Activated naive CD8-positive, alpha-beta T cell (primary cell): ENCODE data around the gene FAM76A.

Source experiments
- H3K27ac Mint-ChIP-seq: one replicate; pipeline ENCODE4 v1.8.0; 2021; ENCODE audit warnings: mixed read lengths
- H3K27me3 Mint-ChIP-seq: one replicate; pipeline ENCODE4 v1.8.0; 2021; ENCODE audit warnings: mixed read lengths
- H3K36me3 Mint-ChIP-seq: one replicate; pipeline ENCODE4 v1.8.0; 2021; ENCODE audit warnings: mixed read lengths
- H3K4me1 Mint-ChIP-seq: one replicate; pipeline ENCODE4 v1.8.0; 2021; ENCODE audit warnings: low read depth, mixed read lengths
- H3K4me3 Mint-ChIP-seq: one replicate; pipeline ENCODE4 v1.8.0; 2021; ENCODE audit warnings: mild to moderate bottlenecking, mixed read lengths
- H3K9me3 Mint-ChIP-seq: one replicate; pipeline ENCODE4 v1.8.0; 2021; ENCODE audit warnings: low read depth, mixed read lengths

FAM76A gene

DNA sequence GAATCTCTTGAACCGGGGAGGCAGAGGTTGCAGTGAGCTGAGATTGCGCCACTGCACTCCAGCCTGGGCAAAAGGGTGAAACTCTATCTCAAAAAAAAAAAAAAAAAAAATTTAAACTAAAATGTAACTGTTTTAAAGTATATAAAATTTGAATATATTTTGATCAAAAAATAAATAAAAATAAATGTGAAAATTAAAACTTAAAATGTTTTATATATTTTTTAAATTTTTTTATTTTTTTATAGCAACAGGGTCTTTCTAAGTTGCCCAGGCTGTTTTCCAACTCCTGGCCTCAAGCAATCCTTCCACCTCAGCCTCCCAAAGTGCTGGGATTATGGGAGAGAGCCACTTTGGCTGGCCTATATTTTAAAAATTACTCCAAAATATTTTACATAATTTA, 15.2 kb upstream of the FAM76A start:
- Mint-ChIP-seq H3K27ac (no peak overlapping the region), H3K9me3 (no peaks in the 10 kb centered on the region), H3K36me3 (no peaks in the 10 kb centered on the region), H3K4me1 (peaks cover 13% of the 10 kb centered on the region), H3K4me3 (no peak overlapping the region), H3K27me3 (peaks cover 2% of the 10 kb centered on the region)

DNA sequence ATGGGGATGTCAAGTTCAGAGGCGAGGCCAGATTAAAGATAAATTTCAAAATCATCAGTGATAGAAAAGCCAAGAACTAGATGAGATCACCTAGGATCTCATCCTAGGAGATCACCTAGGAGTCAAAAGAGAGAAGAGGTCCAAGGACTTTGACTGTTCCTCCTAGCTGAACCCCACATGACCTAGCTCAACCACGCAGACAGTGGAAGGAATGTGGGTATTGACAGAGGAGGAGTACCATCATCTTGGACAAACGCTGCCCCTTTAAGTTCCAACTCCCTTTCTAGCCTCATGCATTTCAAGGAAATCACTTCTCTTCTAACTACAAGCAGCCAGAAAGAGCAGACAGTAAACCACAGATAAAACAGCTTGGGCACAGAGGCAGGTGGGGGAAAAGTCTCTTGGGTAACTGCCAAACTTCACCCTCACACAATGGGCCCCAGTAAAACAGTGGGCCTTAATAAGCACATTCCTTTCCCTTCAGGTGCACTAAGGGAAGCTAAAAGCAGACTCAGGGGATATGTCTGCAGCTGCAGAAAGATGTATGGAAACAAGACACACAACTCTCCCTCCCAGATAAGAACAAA, 12.5 kb upstream of the FAM76A start:
- Mint-ChIP-seq H3K27ac (no peak overlapping the region), H3K4me3 (no peak overlapping the region), H3K36me3 (peaks cover 3% of the 10 kb centered on the region), H3K9me3 (peaks cover 10% of the 10 kb centered on the region), H3K27me3 (peaks cover 5% of the 10 kb centered on the region), H3K4me1 (peaks cover 13% of the 10 kb centered on the region)

DNA sequence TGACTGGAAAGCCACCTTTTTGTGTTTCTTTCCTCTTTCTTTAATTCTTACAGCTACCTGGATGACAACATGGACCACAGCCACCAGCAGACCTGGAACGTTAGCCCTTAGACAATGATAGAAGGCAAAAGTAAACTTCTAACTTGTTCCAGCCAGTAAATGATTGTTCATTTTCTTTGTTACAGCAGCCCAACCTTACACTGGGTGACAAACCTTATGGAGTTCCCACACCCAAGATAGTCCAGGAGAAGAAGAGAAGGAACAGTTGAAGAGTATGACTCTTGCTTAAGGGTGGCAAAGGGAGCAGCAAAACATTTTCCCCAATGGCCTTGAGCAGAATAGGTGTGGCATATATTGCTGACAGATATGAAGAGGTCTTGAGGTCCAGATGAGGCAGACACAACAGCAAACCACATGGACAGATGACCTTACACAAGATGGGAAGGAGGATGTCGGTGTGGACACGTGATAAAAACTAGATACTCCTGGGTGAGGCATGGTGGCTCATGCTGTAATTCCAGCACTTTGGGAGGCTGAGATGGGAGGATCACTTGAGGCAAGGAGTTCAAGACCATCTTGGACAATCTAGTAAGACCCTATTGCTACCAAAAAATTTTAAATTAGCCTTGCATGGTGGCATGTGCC, 11.8 kb upstream of the FAM76A start:
- Mint-ChIP-seq H3K4me1 (peaks cover 13% of the 10 kb centered on the region), H3K27ac (no peak overlapping the region), H3K4me3 (no peak overlapping the region), H3K9me3 (peaks cover 10% of the 10 kb centered on the region), H3K36me3 (peaks cover 3% of the 10 kb centered on the region), H3K27me3 (peaks cover 3% of the 10 kb centered on the region)

DNA sequence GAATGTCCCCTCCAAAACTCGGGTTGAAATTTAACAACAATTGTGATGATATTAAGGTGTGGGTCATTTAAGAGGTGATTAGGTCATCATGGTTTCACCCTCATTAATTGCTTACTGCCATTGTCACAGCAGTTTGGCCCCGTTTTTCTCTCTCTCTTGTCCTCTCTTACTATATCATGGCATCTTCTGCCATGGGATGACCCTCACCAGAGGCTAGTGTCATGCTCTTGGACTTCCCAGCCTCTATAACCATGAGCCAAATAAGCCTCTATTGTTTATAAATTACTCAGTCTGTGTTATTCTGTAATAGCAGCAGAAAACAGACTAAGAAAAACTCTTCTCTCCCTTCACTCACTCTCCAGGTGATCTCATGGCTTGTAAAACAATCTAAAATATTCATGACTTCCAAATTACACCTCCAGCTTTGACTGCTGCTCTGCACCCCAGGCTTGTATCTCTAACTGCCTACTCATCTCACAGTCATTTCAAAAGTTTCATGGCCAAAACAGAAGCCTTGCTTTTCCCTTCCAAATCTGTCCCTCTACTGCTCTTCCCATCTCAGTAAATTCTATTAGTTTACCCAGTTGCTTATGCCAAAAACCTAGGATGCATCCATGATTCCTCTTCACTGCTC, 9.4 kb upstream of the FAM76A start:
- peaks cover 10% of the 10 kb centered on the region for H3K9me3 Mint-ChIP-seq
- H3K36me3 Mint-ChIP-seq, result peaks cover 3% of the 10 kb centered on the region
- H3K4me1 Mint-ChIP-seq, result peaks cover 13% of the 10 kb centered on the region
- no peak overlapping the region for H3K4me3 Mint-ChIP-seq
- no peak overlapping the region for H3K27ac Mint-ChIP-seq
- H3K27me3 Mint-ChIP-seq, result peaks cover 3% of the 10 kb centered on the region

DNA sequence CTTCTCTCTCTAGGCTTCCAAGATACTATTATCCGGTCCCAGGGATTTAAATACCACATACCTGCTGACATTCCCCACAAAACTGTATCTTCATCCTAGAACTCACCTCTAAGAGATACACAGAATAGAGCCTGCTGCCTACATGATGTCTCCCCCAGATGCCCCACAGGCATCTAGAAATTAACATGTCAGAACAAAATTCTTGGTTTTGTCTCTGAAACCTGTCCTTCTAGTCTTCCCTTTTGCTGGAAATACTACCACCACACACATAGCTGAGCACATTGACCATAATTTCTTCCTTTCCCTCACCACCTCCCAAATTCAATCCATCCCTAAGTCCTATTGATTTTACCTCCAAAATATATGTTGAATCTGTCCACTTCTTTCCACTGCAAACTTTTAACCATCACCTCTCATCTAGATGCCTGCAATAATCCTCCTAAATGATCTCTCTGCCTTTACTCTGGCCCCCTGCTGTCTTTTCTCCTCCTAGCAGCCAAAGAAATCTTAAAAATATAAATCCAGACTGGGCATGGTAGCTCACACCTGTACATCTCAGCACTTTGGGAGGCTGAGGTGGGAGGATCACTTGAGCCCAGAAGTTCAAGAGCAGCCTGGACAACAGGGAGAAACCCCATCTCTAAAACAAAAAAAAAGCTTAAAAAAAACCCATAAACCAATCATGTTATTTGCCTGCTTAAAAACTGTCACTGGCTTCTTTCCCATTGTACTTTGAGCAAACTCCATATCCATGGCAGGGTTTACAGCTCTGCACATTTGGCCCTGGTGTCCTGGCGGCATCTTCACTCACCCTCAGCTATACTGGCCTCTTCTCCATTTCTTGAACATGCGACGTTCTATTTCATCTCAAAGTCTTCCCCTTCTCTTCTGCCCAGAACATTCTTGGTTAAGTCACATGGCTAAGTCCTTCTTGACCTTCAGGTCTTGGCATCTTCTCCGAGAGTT, 6.2 kb upstream of the FAM76A start:
- peaks cover 3% of the 10 kb centered on the region for H3K27me3 Mint-ChIP-seq
- no peaks in the 10 kb centered on the region for H3K4me1 Mint-ChIP-seq
- H3K27ac Mint-ChIP-seq, result no peak overlapping the region
- H3K9me3 Mint-ChIP-seq, result peaks cover 10% of the 10 kb centered on the region
- H3K36me3 Mint-ChIP-seq, result peaks cover 3% of the 10 kb centered on the region
- H3K4me3 Mint-ChIP-seq, result no peak overlapping the region

DNA sequence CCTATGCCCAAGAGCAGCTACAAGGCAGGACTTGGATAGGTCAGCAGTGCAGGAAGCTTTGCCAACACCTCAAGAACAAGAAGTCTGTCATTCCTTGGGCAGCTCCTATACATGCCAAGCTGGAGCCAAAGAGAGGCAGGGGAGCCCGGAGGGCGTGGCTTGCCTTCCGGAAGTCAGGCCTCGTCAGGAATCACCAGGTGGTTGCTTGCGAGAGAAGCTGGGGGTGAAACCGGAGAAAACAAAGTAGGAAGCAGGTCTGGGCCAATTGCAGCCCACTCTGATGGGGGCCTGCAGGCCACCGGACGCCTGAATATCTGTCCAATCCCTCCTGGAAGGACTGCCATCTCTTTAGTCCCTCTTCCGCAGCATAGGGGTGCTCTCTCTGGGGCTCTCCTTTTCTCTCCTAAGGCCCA, 794 bp upstream of the FAM76A start:
- Mint-ChIP-seq H3K9me3 (no peaks in the 10 kb centered on the region), H3K27me3 (no peaks in the 10 kb centered on the region), H3K36me3 (no peaks in the 10 kb centered on the region), H3K27ac (peak overlapping the region; percentile 90), H3K4me1 (peaks cover 20% of the 10 kb centered on the region), H3K4me3 (peak overlapping the region; percentile 86)

DNA sequence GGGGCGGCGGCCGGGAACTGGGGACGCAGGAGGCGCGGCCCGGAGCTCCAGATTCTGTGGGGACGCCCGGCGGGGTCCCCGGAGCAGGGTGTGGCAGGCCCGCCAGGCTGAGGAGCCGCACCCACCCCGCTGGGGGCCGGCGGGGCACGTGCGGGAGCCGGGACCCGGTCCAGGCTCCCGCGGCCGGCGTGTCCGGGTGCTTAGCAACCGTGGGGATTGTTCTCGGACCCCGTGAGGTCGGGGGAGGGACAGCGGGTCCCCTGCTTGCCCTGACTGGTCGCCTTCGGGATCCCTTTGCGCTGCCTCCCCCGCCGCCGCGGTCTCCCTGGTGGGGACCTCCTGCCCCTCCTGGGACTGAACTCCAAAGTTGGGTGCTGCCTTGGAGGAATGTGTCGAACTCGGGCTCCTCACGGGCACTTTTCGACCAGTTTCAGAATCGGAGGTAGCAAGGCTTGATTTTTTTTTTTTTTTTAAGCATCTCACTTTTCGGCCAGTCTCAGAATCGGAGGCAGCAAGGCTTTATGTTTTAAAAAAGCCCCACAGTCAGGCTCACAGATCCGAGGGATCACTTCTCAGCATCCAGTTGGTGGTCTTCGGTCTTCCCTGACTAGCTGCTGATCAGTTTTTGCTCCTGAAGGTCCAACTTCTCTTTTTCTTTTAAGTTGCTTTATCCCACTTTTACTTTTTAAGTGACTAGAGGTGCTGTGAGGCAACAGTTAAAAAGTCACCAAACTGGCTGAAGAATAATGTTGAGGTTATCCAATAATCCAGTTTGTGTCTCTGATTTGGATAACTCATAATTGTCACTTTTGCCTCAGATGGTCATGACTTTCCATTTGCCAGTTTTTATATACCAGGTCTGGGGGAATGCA, 648 bp downstream of the FAM76A start:
- Mint-ChIP-seq H3K4me1 (peaks cover 24% of the 10 kb centered on the region), H3K4me3 (peak overlapping the region; percentile 88), H3K36me3 (peaks cover 3% of the 10 kb centered on the region), H3K9me3 (no peaks in the 10 kb centered on the region), H3K27me3 (no peaks in the 10 kb centered on the region), H3K27ac (peak overlapping the region; percentile 66)

DNA sequence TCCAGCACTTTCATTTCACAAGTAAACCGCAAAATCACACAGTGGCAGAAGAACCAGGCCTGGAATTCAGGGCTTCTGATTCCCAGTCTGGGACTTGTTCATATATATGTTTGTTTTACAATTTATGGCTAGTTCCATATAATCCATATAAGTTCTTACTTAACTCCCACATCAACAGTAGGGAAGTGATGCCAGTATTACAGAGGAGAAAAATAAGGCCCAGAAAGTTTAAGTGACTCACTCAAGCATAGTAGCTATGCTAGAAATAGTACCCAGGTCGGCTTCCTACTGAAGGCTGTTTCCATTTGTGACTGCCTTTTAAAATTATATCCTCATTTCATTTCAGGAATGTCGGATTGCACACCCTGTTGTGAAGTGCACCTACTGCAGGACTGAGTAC, 1.4 kb downstream of the FAM76A start:
- no peaks in the 10 kb centered on the region for H3K27me3 Mint-ChIP-seq
- H3K4me3 Mint-ChIP-seq, result peak overlapping the region; percentile 88
- H3K36me3 Mint-ChIP-seq, result peaks cover 3% of the 10 kb centered on the region
- H3K27ac Mint-ChIP-seq, result no peak overlapping the region
- peaks cover 24% of the 10 kb centered on the region for H3K4me1 Mint-ChIP-seq
- H3K9me3 Mint-ChIP-seq, result no peaks in the 10 kb centered on the region

DNA sequence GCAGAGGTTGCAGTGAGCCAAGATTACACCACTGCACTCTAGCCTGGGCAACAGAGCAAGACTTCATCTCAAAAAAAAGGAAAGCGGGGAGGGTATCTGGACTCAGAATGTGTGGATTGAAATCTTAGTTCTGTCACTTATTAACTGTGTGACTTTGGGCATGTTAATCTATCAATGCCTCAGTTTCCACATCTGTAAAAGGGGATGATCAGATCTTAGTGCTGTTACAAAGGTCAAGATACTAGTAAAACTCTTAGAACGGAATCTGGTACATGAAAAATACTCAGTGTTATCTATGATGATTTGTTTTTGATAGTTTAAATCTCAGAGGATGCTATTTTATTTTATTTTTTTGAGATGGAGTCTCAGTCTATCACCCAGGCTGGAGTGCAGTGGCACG, 10.5 kb downstream of the FAM76A start:
- H3K36me3 Mint-ChIP-seq, result peaks cover 24% of the 10 kb centered on the region
- H3K27me3 Mint-ChIP-seq, result no peaks in the 10 kb centered on the region
- no peak overlapping the region for H3K27ac Mint-ChIP-seq
- H3K4me3 Mint-ChIP-seq, result no peak overlapping the region
- no peaks in the 10 kb centered on the region for H3K9me3 Mint-ChIP-seq
- H3K4me1 Mint-ChIP-seq, result peaks cover 3% of the 10 kb centered on the region

DNA sequence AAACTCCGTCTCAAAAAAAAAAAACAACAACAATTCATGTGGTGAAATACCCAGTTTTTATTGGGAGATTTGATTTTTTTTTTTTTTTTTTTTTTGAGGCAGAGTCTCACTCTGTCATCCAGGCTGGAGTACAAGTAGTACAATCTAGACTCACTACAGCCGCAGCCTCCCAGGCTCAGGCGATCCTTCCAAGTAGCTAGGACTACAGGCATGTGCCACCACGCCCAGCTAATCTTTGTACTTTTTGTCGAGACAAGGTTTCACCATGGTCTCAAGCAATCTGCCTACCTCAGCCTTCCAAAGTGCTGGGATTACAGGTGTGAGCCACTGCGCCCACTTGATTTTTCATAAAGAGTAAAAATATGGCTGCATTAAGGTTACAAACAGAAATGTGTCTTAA, 15.4 kb downstream of the FAM76A start:
- H3K36me3 Mint-ChIP-seq, result peaks cover 27% of the 10 kb centered on the region

DNA sequence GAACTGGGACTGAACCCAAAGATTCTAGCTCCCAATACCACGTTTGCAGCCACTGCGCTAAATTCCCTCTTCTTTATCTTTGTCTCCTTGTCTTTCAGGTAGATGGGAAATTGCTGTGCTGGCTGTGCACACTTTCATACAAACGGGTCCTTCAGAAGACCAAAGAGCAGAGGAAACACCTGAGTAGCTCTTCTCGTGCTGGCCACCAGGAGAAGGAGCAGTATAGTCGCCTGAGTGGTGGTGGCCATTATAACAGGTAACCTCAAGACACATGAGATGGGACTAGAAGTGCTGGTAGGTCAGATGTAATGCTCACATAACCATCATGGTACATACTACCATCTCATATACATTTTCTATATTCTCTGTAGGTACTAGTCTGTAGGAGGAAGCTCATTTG, 18.8 kb downstream of the FAM76A start:
- Mint-ChIP-seq H3K27ac (no peak overlapping the region), H3K27me3 (no peaks in the 10 kb centered on the region), H3K4me3 (no peak overlapping the region), H3K9me3 (no peaks in the 10 kb centered on the region), H3K36me3 (peaks cover 19% of the 10 kb centered on the region), H3K4me1 (no peaks in the 10 kb centered on the region)

More for the DNA sequence above, 15.4 kb downstream of the FAM76A start:
- no peaks in the 10 kb centered on the region for H3K4me1 Mint-ChIP-seq
- no peak overlapping the region for H3K4me3 Mint-ChIP-seq
- no peaks in the 10 kb centered on the region for H3K27me3 Mint-ChIP-seq
- H3K27ac Mint-ChIP-seq, result no peak overlapping the region
- H3K9me3 Mint-ChIP-seq, result no peaks in the 10 kb centered on the region

DNA sequence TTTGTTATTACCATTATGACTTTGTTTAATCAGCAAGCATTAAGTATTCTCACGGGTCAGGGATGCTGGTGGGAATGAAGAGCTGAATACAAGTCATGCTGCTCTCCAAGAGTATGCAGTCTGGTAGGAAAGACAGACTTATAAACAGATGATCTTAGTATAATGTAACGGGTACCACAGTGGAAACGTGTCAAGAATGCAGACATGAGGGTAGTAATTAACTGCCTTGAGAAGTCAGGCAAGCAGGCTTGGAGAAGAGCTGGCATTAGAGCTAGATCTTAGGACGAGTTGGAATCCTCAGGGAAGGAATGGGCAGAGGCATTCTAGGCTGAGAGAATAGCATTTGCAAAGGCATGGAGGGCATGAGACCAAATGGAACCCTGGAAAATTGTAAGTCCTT, 19.7 kb downstream of the FAM76A start:
- Mint-ChIP-seq H3K27me3 (no peaks in the 10 kb centered on the region), H3K9me3 (no peaks in the 10 kb centered on the region), H3K36me3 (peaks cover 20% of the 10 kb centered on the region), H3K4me3 (no peak overlapping the region), H3K27ac (no peak overlapping the region), H3K4me1 (no peaks in the 10 kb centered on the region)

DNA sequence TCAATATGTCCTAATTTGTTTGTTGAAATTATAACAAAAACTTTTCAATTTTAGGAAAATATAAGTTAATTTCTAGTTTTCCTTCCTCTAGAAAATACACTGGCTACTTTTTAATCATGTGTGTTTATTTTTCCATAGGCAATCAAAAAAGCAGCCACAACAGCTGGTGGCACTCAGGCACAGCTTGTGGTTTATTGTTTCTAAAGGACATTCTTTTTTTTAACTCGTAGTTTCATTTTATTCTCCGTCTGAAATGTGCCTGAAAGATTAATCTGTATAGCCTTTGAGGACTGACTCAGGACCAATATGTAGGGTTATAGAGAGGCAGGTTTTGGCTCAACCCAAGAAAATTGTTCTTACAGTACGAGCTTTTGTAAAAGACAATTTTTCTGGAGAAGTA, 26.6 kb downstream of the FAM76A start:
- no peak overlapping the region for H3K4me3 Mint-ChIP-seq
- no peak overlapping the region for H3K27ac Mint-ChIP-seq
- no peaks in the 10 kb centered on the region for H3K9me3 Mint-ChIP-seq
- no peaks in the 10 kb centered on the region for H3K4me1 Mint-ChIP-seq
- no peaks in the 10 kb centered on the region for H3K27me3 Mint-ChIP-seq
- peaks cover 5% of the 10 kb centered on the region for H3K36me3 Mint-ChIP-seq

DNA sequence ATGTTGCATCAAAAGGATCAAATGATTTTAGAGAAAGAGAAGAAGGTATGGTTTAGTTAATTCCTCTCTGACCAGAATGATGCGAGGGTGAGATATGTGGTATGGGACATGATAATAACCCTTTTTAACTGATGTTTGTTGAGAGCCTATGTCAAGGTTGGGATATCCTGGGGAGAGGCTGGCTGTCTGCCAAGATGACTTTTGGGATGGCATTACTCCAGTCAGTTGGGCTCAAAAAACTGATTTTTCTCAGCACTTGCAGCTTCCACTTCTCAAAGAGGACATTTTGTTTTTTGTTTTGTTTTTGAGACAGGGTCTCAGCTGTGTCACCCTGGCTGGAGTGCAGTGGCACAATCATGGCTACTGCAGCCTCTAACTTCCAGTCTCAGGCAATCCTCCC, 29.5 kb downstream of the FAM76A start:
- H3K4me3 Mint-ChIP-seq, result no peak overlapping the region
- H3K36me3 Mint-ChIP-seq, result peaks cover 10% of the 10 kb centered on the region
- no peak overlapping the region for H3K27ac Mint-ChIP-seq
- H3K27me3 Mint-ChIP-seq, result no peaks in the 10 kb centered on the region
- H3K4me1 Mint-ChIP-seq, result no peaks in the 10 kb centered on the region
- H3K9me3 Mint-ChIP-seq, result no peaks in the 10 kb centered on the region
